HG03159 (cell line): ENCODE results near the gene LY6G5C.

Experiments used
- ATAC-seq: cut with Tn5 transposase; IDR thresholded peaks from one replicate; pipeline ENCODE4 v1.9.1; 2021; ENCODE audit warnings: mild to moderate bottlenecking, moderate library complexity; ENCODE audit not compliant: unreplicated experiment

The LY6G5C gene

GRCh38 chr6:31680226-31681134 is at the start of gene LY6G5C:
Gene LY6G5C, minus strand, starts transcription at chr6:31681067. Its CDS starts 694 bp downstream, at chr6:31680373.
- no peak for ATAC-seq

- peak; percentile 30 for ATAC-seq
Observed at GRCh38 chr6:31729979-31730630, 49.2 kb upstream of the LY6G5C start.

GRCh38 chr6:31729515-31729978 is 48.7 kb upstream of the LY6G5C start:
- peak; percentile 41 for ATAC-seq

DNA sequence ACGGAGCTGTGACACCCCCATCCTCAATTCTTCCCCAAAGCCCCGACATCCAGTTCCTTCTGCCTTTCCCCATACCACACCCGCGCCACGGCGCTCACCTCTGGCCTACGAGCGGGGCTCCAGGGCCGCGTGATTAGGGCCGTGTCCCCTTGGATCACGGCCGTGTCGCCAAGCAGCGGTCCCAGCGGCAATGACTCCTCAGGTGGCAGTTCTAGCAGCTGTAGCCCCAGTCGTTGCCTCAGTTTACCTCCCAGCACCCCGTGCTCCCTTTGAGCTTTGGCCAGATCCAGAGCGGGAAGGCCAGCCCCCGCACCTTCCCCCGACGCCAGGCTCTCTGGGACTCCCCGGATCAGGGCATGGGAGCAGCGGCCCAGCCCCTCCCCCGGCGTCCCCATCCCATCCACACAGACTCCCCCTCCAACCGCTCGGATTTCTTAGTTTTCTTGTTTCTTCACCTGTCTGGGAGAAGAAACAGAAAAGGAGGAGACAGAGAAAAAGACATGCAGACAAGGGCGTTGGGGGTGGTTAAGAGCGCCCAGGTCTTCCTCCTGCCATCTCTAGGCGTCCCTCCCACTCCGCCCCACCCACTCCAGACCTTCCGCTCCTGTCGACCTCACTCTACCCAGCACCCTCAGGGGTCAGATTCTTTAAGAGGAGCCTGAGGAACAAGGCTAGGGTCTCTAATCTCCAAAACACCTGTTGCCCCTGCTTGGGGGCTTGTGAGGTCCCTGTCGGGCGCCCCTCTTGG is 48.1 kb upstream of the LY6G5C start, which contains the start of gene DDAH2:
Gene DDAH2 (minus strand): TSS at position 533 of the 748 bp plus-strand sequence. CDS start 138 bp downstream, at position 395.
- no peak for ATAC-seq

GRCh38 chr6:31727717-31728671 is 47.1 kb upstream of the LY6G5C start:
- ATAC-seq, result no peak

DNA sequence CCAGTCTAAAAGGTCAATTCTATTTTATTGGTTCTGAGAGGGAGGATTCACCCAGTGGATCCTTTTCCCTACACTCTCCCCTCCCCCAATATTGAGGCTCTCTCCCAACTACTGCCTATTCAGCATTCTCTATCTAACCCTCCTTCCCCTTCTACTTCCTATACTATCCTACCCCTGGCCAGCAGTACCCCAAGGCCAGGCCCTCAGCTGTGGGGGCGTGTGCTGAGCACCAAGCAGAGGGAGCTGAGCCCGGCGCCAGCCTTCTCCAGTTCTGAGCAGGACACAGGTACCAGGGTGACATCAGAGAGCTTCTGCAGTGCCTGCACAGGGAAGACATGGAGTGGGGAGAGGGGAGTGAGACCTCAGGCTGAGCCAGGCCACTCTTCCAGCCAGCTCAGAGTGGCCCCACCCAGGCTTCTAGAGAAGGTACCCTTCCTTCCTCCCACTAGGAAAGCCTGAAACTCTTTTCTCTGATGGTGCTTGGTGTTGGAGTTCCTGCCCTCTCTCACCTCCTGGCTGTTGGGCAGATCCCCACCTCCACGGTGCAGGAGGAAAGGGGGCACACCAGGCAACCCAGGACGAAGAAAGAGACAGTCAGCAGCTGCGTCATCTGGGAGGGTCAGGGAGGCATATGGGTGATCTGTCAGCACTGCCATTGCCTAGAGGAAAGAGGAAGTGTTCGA is 46.3 kb upstream of the LY6G5C start:
- peak; percentile 52 for ATAC-seq

DNA sequence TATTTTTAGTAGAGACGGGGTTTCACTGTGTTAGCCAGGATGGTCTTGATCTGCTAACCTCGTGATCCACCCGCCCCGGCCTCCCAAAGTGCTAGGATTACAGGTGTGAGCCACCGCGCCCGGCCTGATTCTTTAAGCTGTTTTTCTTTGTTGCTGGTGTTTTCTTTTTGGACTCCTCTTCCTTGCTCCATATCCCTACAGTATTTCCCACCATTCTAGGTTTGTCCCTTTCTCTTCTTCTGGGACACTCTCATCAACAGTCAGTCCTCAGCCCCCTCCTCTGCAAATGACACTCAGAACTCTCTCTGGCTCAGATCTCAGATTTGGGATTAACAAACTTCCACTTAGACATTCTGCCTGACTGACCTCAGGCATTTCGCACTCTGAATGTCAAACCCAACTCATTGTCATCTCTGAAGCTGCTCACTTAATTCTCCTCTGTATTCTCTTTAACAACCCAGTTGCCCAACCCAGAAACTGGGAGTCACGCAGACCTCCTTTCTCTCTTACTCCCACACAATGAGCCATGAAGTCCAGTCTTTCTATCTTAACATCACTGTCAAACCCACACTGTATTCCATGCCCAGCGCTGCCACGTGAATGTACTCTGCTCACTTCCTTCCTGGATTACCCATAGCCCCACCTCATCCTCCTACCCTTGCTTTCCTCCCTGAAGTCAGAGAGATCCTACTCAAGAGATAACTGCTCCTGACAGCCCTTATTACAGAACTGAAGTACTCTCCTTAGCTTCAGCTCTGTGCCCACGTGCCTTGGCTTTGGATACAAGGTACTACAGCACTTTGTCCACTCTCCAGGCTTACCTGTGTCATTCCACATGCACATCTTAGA is 44.9 kb upstream of the LY6G5C start:
- ATAC-seq, result no peak

GRCh38 chr6:31723980-31724691 is 43.3 kb upstream of the LY6G5C start:
- no peak for ATAC-seq

- ATAC-seq, result no peak
Observed at GRCh38 chr6:31723245-31723979, 42.5 kb upstream of the LY6G5C start, which contains the start of gene MPIG6B. Gene MPIG6B, plus strand, starts transcription at chr6:31723373. Its CDS starts 11 bp downstream, at chr6:31723384.

DNA sequence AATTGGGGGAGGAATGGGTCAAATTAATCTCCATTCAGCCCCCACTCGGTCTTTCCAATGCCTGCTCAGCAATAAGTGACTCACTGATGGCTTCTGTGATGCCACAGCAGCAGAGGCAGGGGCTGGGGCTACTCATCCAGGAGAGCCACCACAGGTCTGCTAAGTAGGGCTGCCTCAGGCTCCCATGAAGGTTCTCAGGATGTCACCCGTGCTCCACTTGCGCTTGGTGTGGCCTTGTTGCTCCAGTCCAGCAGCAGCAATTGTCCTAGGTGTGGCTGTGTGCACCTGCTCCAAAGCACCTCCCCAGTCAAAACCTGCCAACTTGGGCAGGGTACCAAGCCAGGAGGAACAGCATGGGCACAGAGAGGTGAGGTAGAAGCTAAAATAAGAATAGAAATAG is 41.3 kb upstream of the LY6G5C start:
- no peak for ATAC-seq

GRCh38 chr6:31721351-31722020 is 40.6 kb upstream of the LY6G5C start, which contains the start of gene LY6G6C:
Gene LY6G6C, minus strand, starts transcription at chr6:31721746. Its CDS starts 67 bp downstream, at chr6:31721679.
- ATAC-seq, result no peak

GRCh38 chr6:31720196-31720770 is 39.4 kb upstream of the LY6G5C start:
- no peak for ATAC-seq

DNA sequence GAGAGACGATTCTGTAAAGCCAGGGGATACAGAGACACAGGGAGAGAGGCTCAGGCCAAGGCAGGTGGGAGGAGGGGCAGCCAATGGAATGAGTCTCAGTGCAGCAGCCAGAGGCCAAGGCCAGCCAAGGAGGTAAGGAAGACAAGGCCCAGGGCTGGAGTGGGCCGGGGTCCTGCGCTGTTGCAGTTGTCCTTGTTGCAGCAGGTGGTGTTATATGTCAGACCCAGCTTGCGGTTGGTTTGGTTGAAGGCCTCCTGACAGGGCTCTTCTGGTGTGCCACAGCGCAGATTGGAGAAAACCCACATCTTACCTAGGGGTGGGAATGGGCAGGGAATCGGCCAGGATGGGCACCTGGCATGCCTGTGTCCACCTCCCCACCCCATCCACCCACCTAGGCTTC is 38.1 kb upstream of the LY6G5C start:
- ATAC-seq, result no peak

- ATAC-seq, result no peak
Observed at GRCh38 chr6:31718265-31718664, 37.4 kb upstream of the LY6G5C start.

DNA sequence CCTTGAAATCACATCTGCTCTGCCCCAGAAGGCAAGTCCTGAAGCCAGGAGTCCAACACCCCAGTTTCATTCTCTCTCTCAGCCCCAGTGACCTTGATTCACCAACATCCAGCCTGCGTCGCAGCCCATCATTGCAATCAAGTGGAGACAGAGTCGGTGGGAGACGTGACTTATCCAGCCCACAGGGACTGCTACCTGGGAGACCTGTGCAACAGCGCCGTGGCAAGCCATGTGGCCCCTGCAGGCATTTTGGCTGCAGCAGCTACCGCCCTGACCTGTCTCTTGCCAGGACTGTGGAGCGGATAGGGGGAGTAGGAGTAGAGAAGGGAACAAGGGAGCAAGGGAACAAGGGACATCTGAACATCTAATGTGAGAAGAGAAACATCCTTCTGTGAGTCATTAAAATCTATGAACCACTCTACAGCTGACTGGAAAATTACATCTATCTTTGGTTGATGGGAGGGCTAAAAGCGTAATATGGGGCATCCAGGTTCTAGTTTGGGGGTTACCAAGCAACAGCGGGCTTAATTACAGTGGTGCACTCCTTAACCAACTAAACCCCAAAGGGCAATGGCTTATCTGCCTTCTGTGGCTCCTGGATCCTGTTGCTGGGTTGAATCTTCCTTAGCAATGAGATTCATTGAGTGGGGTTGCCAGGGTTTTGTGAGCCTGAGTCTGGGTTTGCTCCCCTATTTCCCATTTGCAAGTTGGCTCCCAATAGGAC is 36.8 kb upstream of the LY6G5C start:
- ATAC-seq, result no peak
